CD14-positive monocyte (primary cell): Measurements from ENCODE around the gene POLD3. TPM values are rescaled to one million over a fixed set of nuclear protein-coding genes. Genes with fewer than 3 reads are reported as not detected.

Experiments
- DNase-seq, 3 donors: peaks; one replicate each; pipeline ENCODE4 v3.0.0-alpha.2; 2011 to 2022
- H2AFZ ChIP-seq: 2 replicates; pipeline ENCODE4 v1.6.0; 2012; ENCODE audit warnings: mild to moderate bottlenecking, low read depth, low read length, inconsistent platforms; ENCODE audit not compliant: insufficient read depth, poor library complexity, severe bottlenecking
- H3K27ac ChIP-seq, 2 donors: 1 replicate in 1 of 2; 2 replicates in 1 of 2; pipeline ENCODE4 v1.5.1; 2012 to 2013; ENCODE audit warnings: low read length in 2 of 2, control low read depth in 1 of 2, inconsistent platforms in 1 of 2, low read depth in 1 of 2, mild to moderate bottlenecking in 1 of 2
- H3K27me3 ChIP-seq, 2 donors: one replicate each; pipeline versions ENCODE4 v1.6.0 to v1.6.1; 2011 to 2013; ENCODE audit warnings: low read length in 2 of 2; ENCODE audit not compliant: control insufficient read depth in 2 of 2, insufficient read depth in 2 of 2
- H3K36me3 ChIP-seq, 2 donors: replicated peaks in 1 of 2; 1 replicate in 1 of 2; 2 replicates in 1 of 2; pipeline versions ENCODE4 v1.5.1 to v1.6.1; 2012 to 2013; ENCODE audit warnings: low read length in 2 of 2, control low read depth in 1 of 2, inconsistent platforms in 1 of 2, mild to moderate bottlenecking in 1 of 2; ENCODE audit not compliant: insufficient read depth in 2 of 2, control insufficient read depth in 1 of 2
- H3K4me1 ChIP-seq, 2 donors: 1 replicate in 1 of 2; 2 replicates in 1 of 2; pipeline versions ENCODE4 v1.5.1 to v1.6.1; 2012 to 2013; ENCODE audit warnings: low read length in 2 of 2, control low read depth in 1 of 2, inconsistent platforms in 1 of 2, mild to moderate bottlenecking in 1 of 2, moderate library complexity in 1 of 2; ENCODE audit not compliant: insufficient read depth in 2 of 2, control insufficient read depth in 1 of 2
- H3K4me2 ChIP-seq: replicated peaks from 2 replicates; pipeline ENCODE3; 2012; ENCODE audit warnings: low read length, moderate library complexity, mild to moderate bottlenecking; ENCODE audit not compliant: poor library complexity, severe bottlenecking; ENCODE audit errors: extremely low read depth
- H3K4me3 ChIP-seq, 3 experiments: fragments of 200-600 bp in 1 of 3; sonication (generic) in 1 of 3; replicated peaks in 1 of 3; 1 replicate in 2 of 3; 2 replicates in 1 of 3; pipeline ENCODE4 v1.5.1; 2011 to 2013; ENCODE audit warnings: low read length in 3 of 3, mild to moderate bottlenecking in 3 of 3, control low read depth in 2 of 3, low read depth in 2 of 3, inconsistent platforms in 1 of 3, moderate library complexity in 1 of 3
- H3K79me2 ChIP-seq: 2 replicates; pipeline ENCODE4 v1.6.0; 2012; ENCODE audit warnings: mild to moderate bottlenecking, control low read depth, inconsistent platforms, low read length, moderate library complexity; ENCODE audit not compliant: insufficient read depth
- H3K9ac ChIP-seq: 2 replicates; pipeline ENCODE4 v1.6.0; 2017; ENCODE audit warnings: low read length, mild to moderate bottlenecking; ENCODE audit not compliant: insufficient read depth, poor library complexity, severe bottlenecking
- H3K9me3 ChIP-seq, 2 donors: replicated peaks in 1 of 2; 1 replicate in 1 of 2; 2 replicates in 1 of 2; pipeline versions ENCODE4 v1.5.1 to v1.6.1; 2012 to 2013; ENCODE audit warnings: low read length in 2 of 2, control low read depth in 1 of 2; ENCODE audit not compliant: control insufficient read depth in 1 of 2, insufficient read depth in 1 of 2
- H4K20me1 ChIP-seq: 2 replicates; pipeline ENCODE4 v1.6.0; 2012; ENCODE audit warnings: mild to moderate bottlenecking, low read length, control low read depth, moderate library complexity; ENCODE audit not compliant: insufficient read depth
- H3K27ac Mint-ChIP-seq, 7 donors: one replicate each; pipeline ENCODE4 v1.8.0; 2020; ENCODE audit warnings: mild to moderate bottlenecking in 7 of 7, mixed read lengths in 7 of 7, moderate library complexity in 6 of 7, inconsistent platforms in 2 of 7
- H3K27me3 Mint-ChIP-seq, 3 donors: one replicate each; pipeline ENCODE4 v1.8.0; 2021 to 2022; ENCODE audit warnings: low read depth in 3 of 3, mild to moderate bottlenecking in 3 of 3, mixed read lengths in 3 of 3, moderate library complexity in 3 of 3, inconsistent platforms in 1 of 3
- H3K36me3 Mint-ChIP-seq, 2 donors: one replicate each; pipeline ENCODE4 v1.8.0; 2020; ENCODE audit warnings: mixed read lengths in 2 of 2, inconsistent platforms in 1 of 2, mild to moderate bottlenecking in 1 of 2
- H3K4me1 Mint-ChIP-seq: one replicate; pipeline ENCODE4 v1.8.0; 2020; ENCODE audit warnings: mild to moderate bottlenecking, mixed read lengths
- H3K4me3 Mint-ChIP-seq, 2 donors: one replicate each; pipeline ENCODE4 v1.8.0; 2020; ENCODE audit warnings: mild to moderate bottlenecking in 2 of 2, mixed read lengths in 2 of 2, moderate library complexity in 1 of 2
- H3K9me3 Mint-ChIP-seq, 7 donors: one replicate each; pipeline ENCODE4 v1.8.0; 2020 to 2022; ENCODE audit warnings: mixed read lengths in 7 of 7, mild to moderate bottlenecking in 6 of 7, moderate library complexity in 6 of 7, inconsistent platforms in 2 of 7
- WGBS: methylation state at CpG from one replicate; pipeline ENCODE4 v1.1.5; 2013; ENCODE audit warnings: missing lambda C conversion rate; ENCODE audit not compliant: insufficient coverage; 5-methylcytosine and 5-hydroxymethylcytosine counted together
- intact Hi-C, 2 donors: fragments of 100-400 bp; cut with micrococcal nuclease; formaldehyde crosslinking; loops; one replicate each; pipeline versions ENCODE4 v1.15.0 to v1.15.1; 2023
- polyA plus RNA-seq, 3 donors: library from polyadenylated mRNA; depleted of rRNA in 1 of 3; unstranded in 2 of 3; stranded (reverse) in 1 of 3; fragments of 300-500 nt in 2 of 3; fragments of >200 nt in 1 of 3; fragmentation: Illumina TruSeq in 2 of 3; gene quantifications; 1 replicate in 2 of 3; 2 replicates in 1 of 3; pipeline ENCODE4 v1.2.3, GENCODE V29; 2012 to 2021
- small RNA-seq: library from RNA; depleted of rRNA; stranded (forward); fragments of <200 nt; gene quantifications from one replicate; pipeline ENCODE3, GENCODE V24; 2012; ENCODE audit warnings: low read depth; ENCODE audit not compliant: insufficient read length
- TF ChIP-seq, protein P1 (sequence below): fragments of 200-600 bp; IDR thresholded peaks from one replicate; pipeline ENCODE4 v1.8.0; 2022; ENCODE audit warnings: antibody characterized with exemption, mild to moderate bottlenecking

The POLD3 gene
- polyA plus RNA-seq, 3 donors: 11.3 to 29.9 (median 26.2) TPM

DNA sequence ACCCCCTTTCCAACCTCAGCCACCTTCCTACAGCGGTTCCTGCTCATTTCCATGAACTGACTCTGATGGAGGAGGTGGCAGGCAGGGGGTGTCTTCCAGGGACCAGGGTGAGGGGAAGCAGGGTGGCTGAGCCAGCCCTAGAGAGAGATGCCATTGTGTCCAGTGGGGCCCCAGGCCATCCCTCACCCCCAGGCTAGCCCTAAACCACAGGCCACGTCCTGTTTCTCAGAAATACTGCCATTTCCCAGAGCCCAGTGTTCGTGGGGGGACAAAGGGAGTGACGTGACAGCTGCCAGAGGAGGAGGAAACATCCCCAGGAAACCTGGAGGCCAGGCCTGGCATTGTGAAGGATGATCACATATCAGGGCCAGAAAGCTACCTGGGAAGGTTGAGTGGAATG, 99.4 kb downstream of the POLD3 start:
- WGBS: 37% methylated on average over 3 of the region's 4 CpGs
- H3K4me1 Mint-ChIP-seq: peaks cover 15% of the 10 kb centered on the region
- no peak overlapping the region for H3K4me2 ChIP-seq
- H3K36me3 Mint-ChIP-seq: no peaks in the 10 kb centered on the region
- peaks cover 0 to 5% of the 10 kb centered on the region in 2 donors for H3K27me3 ChIP-seq
- no peaks in the 10 kb centered on the region for H3K9me3 Mint-ChIP-seq
- DNase-seq: no peak
- H3K4me3 Mint-ChIP-seq: no peak overlapping the region
- no peaks in the 10 kb centered on the region for H3K9me3 ChIP-seq
- H3K79me2 ChIP-seq: no peaks in the 10 kb centered on the region
- no peaks in the 10 kb centered on the region for H4K20me1 ChIP-seq
- no peak overlapping the region for H2AFZ ChIP-seq
- H3K27ac Mint-ChIP-seq: no peak overlapping the region
- H3K4me1 ChIP-seq: peaks cover 6 to 15% of the 10 kb centered on the region in 2 donors
- intact Hi-C loops: no loop called here
- H3K9ac ChIP-seq: no peak overlapping the region
- H3K27ac ChIP-seq: no peak overlapping the region
- H3K4me3 ChIP-seq: no peak overlapping the region
- H3K36me3 ChIP-seq: no peaks in the 10 kb centered on the region
- TF ChIP-seq, protein P1, sequence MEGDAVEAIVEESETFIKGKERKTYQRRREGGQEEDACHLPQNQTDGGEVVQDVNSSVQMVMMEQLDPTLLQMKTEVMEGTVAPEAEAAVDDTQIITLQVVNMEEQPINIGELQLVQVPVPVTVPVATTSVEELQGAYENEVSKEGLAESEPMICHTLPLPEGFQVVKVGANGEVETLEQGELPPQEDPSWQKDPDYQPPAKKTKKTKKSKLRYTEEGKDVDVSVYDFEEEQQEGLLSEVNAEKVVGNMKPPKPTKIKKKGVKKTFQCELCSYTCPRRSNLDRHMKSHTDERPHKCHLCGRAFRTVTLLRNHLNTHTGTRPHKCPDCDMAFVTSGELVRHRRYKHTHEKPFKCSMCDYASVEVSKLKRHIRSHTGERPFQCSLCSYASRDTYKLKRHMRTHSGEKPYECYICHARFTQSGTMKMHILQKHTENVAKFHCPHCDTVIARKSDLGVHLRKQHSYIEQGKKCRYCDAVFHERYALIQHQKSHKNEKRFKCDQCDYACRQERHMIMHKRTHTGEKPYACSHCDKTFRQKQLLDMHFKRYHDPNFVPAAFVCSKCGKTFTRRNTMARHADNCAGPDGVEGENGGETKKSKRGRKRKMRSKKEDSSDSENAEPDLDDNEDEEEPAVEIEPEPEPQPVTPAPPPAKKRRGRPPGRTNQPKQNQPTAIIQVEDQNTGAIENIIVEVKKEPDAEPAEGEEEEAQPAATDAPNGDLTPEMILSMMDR: no peak
- H3K27me3 Mint-ChIP-seq: peaks cover 3 to 10% (median 9%) of the 10 kb centered on the region in 3 donors

Small RNA genes lying within 50 kb of the gene (small RNA-seq; reads per million reads assigned to genes)
- gene RANP3 (not detected), gene RN7SKP297 (not detected)

Other genes with a start within 250 kb of the POLD3 start
- under 1 TPM; 0.25 to 0.81 (median 0.62) TPM for gene PGM2L1, start 194.1 kb upstream of the POLD3 start, polyA plus RNA-seq
- 10 to 100 TPM; 29.9 to 76.6 (median 41.0) TPM for gene KCNE3, start 125.0 kb upstream of the POLD3 start, polyA plus RNA-seq
- 1 to 10 TPM; 2.2 to 5.1 (median 4.4) TPM for gene LIPT2, start 98.9 kb upstream of the POLD3 start, polyA plus RNA-seq
- not detected for gene CHRDL2, start 138.8 kb downstream of the POLD3 start, polyA plus RNA-seq
- gene RNF169, start 156.3 kb downstream of the POLD3 start, polyA plus RNA-seq: 10 to 100 TPM in 1 of 3 donors, 1 to 10 TPM in 2; 1.4 to 16.2 (median 2.0) TPM